GM11168 (cell line): ENCODE measurements around the gene THSD8.
"Not testable (repeated sequence)": the region's sequence is repeated elsewhere in the genome, so short reads cannot be mapped to it uniquely, and the experiment has no call there.

ENCODE experiments used
- in situ Hi-C: fragments of 300-500 bp; cut with MboI; formaldehyde crosslinking; loops from one replicate; pipeline ENCODE4 v1.12.0; 2022; ENCODE audit warnings: low sequenced_read_pairs; ENCODE audit not compliant: unreplicated experiment

THSD8 gene

GRCh38 chr19:12806242-12807081, 4.6 kb downstream of the THSD8 start, which contains the start of gene RNASEH2A:
Gene RNASEH2A (plus strand): TSS chr19:12806584. CDS start chr19:12806674, 90 bp downstream.
- in situ Hi-C loops, result no loop called here

GRCh38 chr19:12815088-12815487, 13.2 kb downstream of the THSD8 start:
- in situ Hi-C loops, result no loop called here

GRCh38 chr19:12817188-12817587, 15.3 kb downstream of the THSD8 start:
- in situ Hi-C loops, result not testable (repeated sequence)

GRCh38 chr19:12817810-12818209, 15.9 kb downstream of the THSD8 start:
- in situ Hi-C loops, result not testable (repeated sequence)

GRCh38 chr19:12821761-12822160, 19.9 kb downstream of the THSD8 start:
- in situ Hi-C loops, result no loop called here

- in situ Hi-C loops, result no loop called here
These were observed 23.6 kb downstream of the THSD8 start for GRCh38 chr19:12825254-12826131.

- in situ Hi-C loops, result no loop called here
These were observed 26.6 kb downstream of the THSD8 start for GRCh38 chr19:12828494-12828893.

GRCh38 chr19:12833418-12833737, 31.5 kb downstream of the THSD8 start:
- in situ Hi-C loops, result no loop called here

- in situ Hi-C loops, result no loop called here
These were observed 32.1 kb downstream of the THSD8 start for GRCh38 chr19:12833738-12834565.

- in situ Hi-C loops, result no loop called here
These were observed 32.7 kb downstream of the THSD8 start, which contains the start of gene RTBDN for GRCh38 chr19:12834566-12834943. Gene RTBDN (minus strand): TSS chr19:12834579. CDS start chr19:12829979, 4,600 bp downstream.

- in situ Hi-C loops, result no loop called here
These were observed 33.3 kb downstream of the THSD8 start for GRCh38 chr19:12834976-12835757.

GRCh38 chr19:12836529-12836863, 34.6 kb downstream of the THSD8 start:
- in situ Hi-C loops, result no loop called here

- in situ Hi-C loops, result no loop called here
These were observed 35.4 kb downstream of the THSD8 start for GRCh38 chr19:12837225-12837624.

- in situ Hi-C loops, result no loop called here
These were observed 36.5 kb downstream of the THSD8 start, which contains the start of gene MAST1 for GRCh38 chr19:12838182-12838885. Gene MAST1 (plus strand): TSS chr19:12838515. CDS start chr19:12838573, 58 bp downstream.

- in situ Hi-C loops, result no loop called here
These were observed 37.3 kb downstream of the THSD8 start for GRCh38 chr19:12838886-12839756.

GRCh38 chr19:12840091-12841079, 38.5 kb downstream of the THSD8 start:
- in situ Hi-C loops, result no loop called here

GRCh38 chr19:12841094-12841493, 39.2 kb downstream of the THSD8 start:
- in situ Hi-C loops, result no loop called here
